Measurements from ENCODE around the gene PPP1R14C.

Gene PPP1R14C

DNA sequence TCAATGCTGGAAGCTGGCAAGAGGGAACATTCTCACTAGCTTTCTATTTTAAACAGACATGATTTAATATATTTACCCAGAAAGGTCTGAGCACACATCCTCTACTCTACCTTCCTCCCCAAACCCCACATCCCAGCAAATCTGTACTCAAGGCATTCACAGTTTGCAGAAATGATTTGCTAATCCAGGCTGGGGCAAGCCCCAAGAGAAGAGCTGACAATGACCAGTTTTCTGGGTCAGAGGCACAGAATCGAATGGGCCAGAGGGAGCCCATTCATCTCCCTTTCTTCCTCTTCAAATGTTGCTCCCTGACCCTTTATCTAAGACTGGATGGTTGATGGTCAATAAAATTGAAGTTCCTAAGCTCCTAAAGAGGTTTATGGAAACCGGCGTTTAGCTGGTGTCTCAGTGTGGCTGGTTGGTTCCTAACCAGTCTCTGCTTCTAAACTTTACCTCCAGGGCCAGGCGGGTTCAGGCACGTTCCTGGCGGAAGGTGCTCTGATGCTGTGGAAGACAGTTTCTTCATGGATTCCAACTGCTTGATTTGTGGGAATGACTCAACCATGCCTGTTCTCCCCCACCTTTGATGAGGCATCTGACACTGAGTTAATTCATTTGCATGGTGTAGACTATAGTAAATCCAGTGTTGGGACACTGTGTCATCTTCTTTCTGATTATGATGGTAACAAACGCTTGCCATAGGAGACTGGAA lies 129.6 kb downstream of the PPP1R14C start:
- H3K4me3 ChIP-seq (ENCODE audit: low read depth, low read length): no peak overlapping the region
- TF ChIP-seq CTCF (IDR thresholded peaks at IDR 0.05; ENCODE audit: control insufficient read depth, extremely low read depth, insufficient read depth): no peak
- no peak for DNase-seq (ENCODE audit: low read depth)

DNA sequence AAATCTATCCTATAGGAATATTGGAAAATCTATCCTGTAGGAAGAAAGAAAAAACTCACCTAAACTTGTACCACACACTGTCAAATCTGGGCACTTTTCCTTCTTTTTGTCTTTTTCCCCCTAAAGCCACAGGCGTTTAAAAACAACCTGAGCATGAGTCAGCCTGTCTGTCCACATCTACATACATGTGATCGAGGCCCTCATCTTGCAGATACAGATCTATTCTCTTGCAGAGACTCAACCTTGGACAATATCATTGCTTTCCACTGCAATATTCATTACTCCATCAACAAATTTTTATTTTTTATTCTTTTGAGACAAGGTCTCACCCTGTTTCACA lies 130.1 kb downstream of the PPP1R14C start:
- DNase-seq (ENCODE audit: low read depth): no peak
- TF ChIP-seq CTCF (IDR thresholded peaks at IDR 0.05; ENCODE audit: control insufficient read depth, extremely low read depth, insufficient read depth): no peak
- H3K4me3 ChIP-seq (ENCODE audit: low read depth, low read length): no peak overlapping the region

DNA sequence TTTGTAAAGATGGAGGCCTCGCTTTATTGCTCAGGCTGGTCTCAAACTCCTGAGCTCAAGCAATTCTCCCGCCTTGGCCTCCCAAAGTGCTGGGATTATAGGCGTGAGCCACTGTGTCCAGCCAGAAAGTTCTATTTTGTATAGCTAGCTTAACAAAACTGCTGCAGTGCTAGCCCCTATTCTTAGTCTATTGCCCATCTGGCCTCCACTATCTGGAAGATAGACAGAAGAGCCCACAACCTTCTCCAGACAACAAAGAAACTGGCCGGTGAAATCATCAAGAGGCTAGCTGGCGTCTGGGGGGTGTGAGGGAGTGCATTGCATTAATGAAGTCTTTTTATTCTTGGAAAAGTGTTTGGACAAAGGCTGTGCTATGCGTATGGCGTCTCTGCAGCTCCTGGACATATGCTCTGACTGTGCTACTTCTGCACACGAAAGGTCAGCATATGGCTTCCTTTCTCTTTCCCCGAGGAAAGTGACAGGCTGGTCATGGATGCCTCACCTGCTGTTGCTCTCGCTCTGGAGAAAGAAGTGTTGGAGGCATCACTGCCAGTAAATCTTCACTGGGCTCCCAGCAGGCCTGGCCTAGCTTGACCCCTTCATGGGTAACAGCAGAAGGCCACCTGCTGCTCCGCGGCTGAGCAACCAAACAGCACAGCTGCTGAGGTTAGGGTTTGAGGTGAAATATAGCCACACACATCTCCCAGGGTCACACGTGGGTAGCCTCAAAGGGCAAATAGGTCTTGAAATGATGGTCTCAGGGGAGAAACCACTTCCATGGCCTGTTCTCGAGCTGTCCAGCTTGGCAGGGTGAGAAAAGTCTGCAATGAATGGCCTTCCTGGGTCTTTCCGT lies 130.8 kb downstream of the PPP1R14C start:
- no peak for DNase-seq (ENCODE audit: low read depth)
- TF ChIP-seq CTCF (IDR thresholded peaks at IDR 0.05; ENCODE audit: control insufficient read depth, extremely low read depth, insufficient read depth): no peak
- no peak overlapping the region for H3K4me3 ChIP-seq (ENCODE audit: low read depth, low read length)

- no peak for DNase-seq (ENCODE audit: low read depth)
- H3K4me3 ChIP-seq (ENCODE audit: low read depth, low read length): no peak overlapping the region
- TF ChIP-seq CTCF (IDR thresholded peaks at IDR 0.05; ENCODE audit: control insufficient read depth, extremely low read depth, insufficient read depth): no peak
Observed at GRCh38 chr6:150275489-150275888, 132.6 kb downstream of the PPP1R14C start.

DNA sequence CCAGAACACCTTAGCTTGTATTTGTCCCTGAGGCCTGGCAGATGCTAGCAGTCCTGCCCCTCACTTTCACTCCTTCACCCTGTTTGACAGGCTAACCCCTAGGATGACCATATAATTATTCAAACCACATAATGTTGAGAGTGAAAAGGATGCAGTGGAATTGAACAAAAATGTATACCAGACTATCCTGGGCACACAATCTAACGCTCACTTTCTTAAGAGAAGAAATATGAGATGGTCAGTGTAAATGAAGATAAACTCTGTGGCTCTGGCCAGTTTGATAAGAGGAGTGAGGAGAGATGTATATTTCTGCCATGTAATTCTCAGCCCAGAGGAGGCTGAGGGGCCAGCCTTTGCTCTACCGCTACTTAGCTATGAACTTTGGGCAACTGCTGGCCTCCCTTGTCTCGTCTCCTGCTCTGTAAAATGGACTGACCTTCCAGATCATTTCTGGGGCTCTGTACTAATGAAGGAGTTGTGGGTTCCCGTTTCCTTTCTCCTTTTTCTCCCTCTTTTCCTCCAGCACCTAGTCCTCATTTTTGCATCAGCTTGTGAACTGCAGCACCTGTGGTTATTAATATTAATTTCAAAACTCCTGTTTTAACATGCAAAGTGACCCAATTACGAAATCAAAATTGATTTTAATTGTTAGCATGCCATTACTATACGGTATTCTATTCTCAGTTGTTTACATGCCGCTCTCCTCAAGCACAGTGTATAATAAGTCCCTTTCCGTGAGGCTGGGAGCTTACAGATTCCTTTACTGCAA lies 133.5 kb downstream of the PPP1R14C start:
- no peak for DNase-seq (ENCODE audit: low read depth)
- no peak overlapping the region for H3K4me3 ChIP-seq (ENCODE audit: low read depth, low read length)
- TF ChIP-seq CTCF (IDR thresholded peaks at IDR 0.05; ENCODE audit: control insufficient read depth, extremely low read depth, insufficient read depth): no peak

DNA sequence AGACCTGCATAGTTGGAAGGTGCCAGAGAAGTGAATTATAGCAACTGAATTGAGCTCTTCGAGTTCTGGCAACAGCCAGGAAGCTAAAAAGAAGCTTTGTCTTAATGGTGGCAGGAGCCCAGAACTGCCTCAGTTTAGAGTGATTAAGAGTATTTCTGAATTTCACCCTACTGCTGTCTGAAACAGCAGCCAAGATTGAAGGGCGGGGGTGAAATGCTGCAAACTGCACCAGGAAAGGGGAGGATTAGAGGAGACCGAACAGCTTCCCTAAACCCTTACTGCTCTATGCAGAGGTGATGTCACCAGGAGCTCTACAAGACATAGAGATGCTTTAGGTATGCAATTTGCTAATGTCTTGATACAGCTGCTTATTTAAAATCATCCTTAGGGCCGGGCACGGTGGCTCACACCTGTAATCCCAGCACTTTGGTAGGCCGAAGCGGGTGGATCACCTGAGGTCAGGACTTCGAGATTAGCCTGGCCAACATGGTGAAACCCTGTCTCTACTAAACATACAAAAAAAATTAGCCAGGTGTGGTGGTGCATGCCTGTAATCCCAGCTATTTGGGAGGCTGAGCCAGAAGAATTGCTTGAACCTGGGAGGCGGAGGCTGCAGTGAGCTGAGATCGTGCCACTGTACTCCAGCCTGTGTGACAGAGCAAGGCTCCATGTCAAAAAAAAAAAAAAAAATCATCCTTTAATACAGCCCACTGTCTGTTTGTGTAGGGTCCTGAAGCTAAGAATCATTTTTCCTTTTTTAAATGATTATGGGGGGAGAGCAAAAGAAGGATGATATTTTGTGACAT lies 134.3 kb downstream of the PPP1R14C start:
- no peak for DNase-seq (ENCODE audit: low read depth)
- H3K4me3 ChIP-seq (ENCODE audit: low read depth, low read length): no peak overlapping the region
- TF ChIP-seq CTCF (IDR thresholded peaks at IDR 0.05; ENCODE audit: control insufficient read depth, extremely low read depth, insufficient read depth): no peak
